ENCODE data around the gene HLA-DPA1.
"Not testable (repeated sequence)": the region's sequence is repeated elsewhere in the genome, so short reads cannot be mapped to it uniquely, and the experiment has no call there.

HLA-DPA1 gene

GRCh38 chr6:33073431-33073871, at the start of gene HLA-DPA1:
TSS of gene HLA-DPA1 (minus strand) at chr6:33073649.
- DNase-seq, result no peak

GRCh38 chr6:33123181-33123580, 49.7 kb upstream of the HLA-DPA1 start:
- no peak for DNase-seq

- no peak for DNase-seq
These were observed 46.6 kb upstream of the HLA-DPA1 start for GRCh38 chr6:33120001-33120400.

- DNase-seq, result no peak
These were observed 45.2 kb upstream of the HLA-DPA1 start for GRCh38 chr6:33118525-33119123.

DNA sequence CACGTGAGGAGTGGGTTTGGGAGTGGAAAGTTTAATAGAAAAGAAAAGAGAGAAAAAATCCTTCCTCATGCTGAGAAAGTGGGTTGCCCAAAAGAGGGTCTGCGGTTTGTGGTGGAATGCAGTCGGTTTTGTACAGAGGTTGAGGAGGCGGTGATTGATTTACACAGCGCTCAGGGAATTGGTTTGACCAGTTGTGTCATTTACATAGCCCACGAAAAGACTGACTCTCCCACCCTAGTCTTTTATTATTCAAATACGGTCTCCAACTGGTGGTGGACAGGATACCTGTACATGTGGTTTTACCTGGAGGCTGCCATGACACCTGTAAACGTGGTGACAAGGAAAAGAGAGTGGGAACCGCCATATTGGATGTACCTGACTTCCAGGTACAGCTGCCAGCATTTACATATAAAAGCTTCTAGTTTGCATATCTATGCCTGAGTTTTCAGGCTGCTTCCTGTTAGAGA, 44.4 kb upstream of the HLA-DPA1 start:
- no peak for DNase-seq

GRCh38 chr6:33116841-33117711, 43.6 kb upstream of the HLA-DPA1 start:
- peak; percentile 2 for DNase-seq

DNA sequence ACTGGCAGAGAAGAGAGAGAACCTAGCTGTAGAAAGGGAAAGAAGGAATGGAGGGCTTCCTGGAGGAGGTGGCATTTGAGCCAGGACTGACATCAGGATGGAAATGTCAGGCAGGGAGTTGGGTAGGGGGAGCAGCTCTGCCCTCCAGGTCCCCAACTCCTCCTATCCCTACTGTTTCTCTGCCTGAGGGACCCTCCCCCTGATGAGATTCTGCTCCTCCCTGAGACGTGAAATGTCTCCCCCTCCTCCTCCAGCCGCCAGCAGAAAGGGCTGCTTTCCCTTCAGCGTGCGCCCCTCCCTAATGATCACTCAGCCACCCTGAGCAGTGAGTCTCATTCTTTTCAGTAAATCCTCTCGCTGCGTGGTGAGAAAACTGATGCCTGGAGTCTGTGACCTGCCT, 43.0 kb upstream of the HLA-DPA1 start:
- DNase-seq, result no peak

DNA sequence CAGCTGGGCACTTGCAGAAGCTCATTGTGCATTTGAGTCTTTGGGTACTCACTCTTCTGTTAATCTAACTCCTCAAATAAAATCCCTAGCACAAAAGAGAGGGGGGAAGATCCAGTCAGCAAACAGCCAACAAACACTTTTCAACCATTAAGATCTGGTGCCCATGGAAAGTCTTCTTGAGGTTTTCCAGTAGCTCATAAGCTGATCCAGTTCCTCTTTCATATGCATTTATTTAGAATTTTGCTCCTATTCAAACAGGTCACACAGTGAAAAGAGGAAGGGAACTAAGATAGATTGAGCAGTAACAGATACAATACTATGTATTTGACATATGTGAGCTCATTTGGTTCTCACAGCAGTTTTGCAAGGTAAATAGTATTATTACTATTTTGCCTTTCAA, 41.0 kb upstream of the HLA-DPA1 start:
- DNase-seq, result no peak

DNA sequence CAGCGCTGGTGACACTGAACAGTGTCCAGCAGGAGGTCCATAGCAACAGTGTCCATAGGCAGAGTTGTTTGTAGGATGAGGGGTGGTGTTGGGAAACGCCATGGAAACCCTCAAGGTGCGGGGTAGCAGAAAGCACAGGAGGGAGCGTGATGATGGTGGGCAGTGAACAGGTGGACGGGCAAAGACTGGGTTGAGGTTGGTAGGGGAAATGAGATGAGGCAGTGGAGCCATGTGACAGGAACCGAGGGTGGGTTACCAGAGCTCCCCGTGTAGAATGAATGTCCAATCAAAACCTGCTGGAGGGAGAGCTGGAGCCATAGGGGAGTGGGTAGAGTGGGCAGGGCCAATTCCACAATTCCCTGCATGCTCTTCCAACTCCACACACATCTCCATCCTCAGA, 40.3 kb upstream of the HLA-DPA1 start:
- no peak for DNase-seq

DNA sequence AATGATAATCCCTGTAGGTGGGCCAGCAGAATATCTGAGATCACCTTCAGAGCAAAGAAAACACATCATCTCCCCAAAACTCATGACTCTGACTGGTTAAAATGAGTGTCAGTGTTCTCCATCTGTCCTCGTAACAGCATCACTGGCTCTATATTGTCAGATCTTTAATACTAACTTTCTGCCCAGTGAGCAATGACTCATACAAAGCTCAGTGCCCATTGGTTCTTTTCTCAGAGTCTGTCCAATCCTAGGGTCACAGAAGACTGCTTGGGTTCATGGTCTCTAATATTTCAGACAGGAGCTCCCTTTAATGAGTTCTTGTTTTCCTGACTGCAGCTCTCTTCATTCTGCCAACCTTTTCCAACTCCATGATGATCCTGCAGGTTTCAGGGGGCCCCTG, 38.7 kb upstream of the HLA-DPA1 start:
- DNase-seq, result no peak

DNA sequence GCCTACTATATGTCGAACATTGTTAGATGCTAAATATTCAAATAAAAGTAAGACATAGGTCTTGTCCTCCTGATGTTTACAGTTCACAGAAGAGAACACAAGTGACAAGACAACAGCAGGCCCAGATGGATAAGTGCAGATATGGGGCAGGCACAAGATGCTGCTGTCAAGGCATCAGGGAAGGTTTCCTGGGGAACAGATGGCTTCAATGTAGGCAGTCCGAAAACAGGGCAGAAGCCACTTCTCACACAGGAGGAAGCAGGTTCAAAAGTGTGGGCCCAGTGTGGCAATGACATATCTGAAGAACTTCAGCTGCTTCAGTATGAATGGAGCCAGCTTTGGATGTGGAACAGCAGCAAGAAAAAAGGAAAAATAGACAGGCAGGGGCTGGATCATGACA, 34.9 kb upstream of the HLA-DPA1 start:
- DNase-seq, result no peak

- no peak for DNase-seq
These were observed 34.2 kb upstream of the HLA-DPA1 start for GRCh38 chr6:33107641-33108040.

- no peak for DNase-seq
These were observed 32.7 kb upstream of the HLA-DPA1 start for GRCh38 chr6:33105916-33106871.

GRCh38 chr6:33105386-33105785, 31.9 kb upstream of the HLA-DPA1 start:
- DNase-seq, result no peak

DNA sequence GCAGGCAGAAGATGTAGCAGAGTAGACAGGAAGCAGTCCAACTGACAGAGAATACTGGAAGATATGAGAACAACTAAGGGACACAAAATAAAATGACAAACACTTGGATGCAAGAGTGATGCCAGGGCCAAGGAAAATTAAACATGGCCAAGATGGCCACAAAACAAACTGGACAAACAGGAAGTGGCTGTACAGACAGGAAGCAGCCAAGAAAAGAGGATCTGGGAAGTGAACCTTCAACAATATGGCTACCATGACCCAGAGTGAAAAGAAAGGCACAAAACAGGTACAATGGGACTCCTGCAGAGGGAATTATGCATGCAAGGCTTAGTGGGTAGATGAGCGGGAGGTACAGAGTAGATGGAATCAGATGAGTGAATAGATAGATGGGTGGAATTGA, 31.4 kb upstream of the HLA-DPA1 start:
- DNase-seq, result no peak

GRCh38 chr6:33103776-33104175, 30.3 kb upstream of the HLA-DPA1 start:
- DNase-seq, result no peak

- not testable (repeated sequence) for DNase-seq
These were observed 27.8 kb upstream of the HLA-DPA1 start for GRCh38 chr6:33101121-33101737.

- DNase-seq, result no peak
These were observed 22.2 kb upstream of the HLA-DPA1 start for GRCh38 chr6:33095681-33096080.

- no peak for DNase-seq
These were observed 20.4 kb upstream of the HLA-DPA1 start for GRCh38 chr6:33093855-33094254.

GRCh38 chr6:33092385-33092784, 18.9 kb upstream of the HLA-DPA1 start:
- DNase-seq, result no peak

GRCh38 chr6:33091957-33092356, 18.5 kb upstream of the HLA-DPA1 start:
- DNase-seq, result peak; percentile 59

GRCh38 chr6:33088931-33089620, 15.6 kb upstream of the HLA-DPA1 start:
- no peak for DNase-seq

Data from stimulated activated CD4-positive, alpha-beta T cell treated with anti-CD3 and anti-CD28 coated beads, Interleukin-4, amount 100 ng/mL, for 1 hour (primary cell).